MM.1S (cell line): ENCODE measurements around the gene TCEAL9.

ENCODE experiments used
- CTCF ChIP-seq: fragments of 300-600 bp; sonication (generic); IDR thresholded peaks from 2 replicates; pipeline ENCODE4 v1.5.1; 2016; ENCODE audit warnings: antibody characterized with exemption, low read length, mixed read lengths
- EZH2 ChIP-seq: fragments of 300-600 bp; sonication (generic); optimal IDR thresholded peaks from 2 replicates; pipeline ENCODE3; 2017; ENCODE audit warnings: low read depth, mild to moderate bottlenecking, antibody characterized with exemption, low read length, mixed read lengths
- EZH2phosphoT487 ChIP-seq: fragments of 300-600 bp; sonication (generic); IDR thresholded peaks from 2 replicates; pipeline ENCODE4 v1.6.1; 2018; ENCODE audit warnings: antibody characterized with exemption, low read length

DNA sequence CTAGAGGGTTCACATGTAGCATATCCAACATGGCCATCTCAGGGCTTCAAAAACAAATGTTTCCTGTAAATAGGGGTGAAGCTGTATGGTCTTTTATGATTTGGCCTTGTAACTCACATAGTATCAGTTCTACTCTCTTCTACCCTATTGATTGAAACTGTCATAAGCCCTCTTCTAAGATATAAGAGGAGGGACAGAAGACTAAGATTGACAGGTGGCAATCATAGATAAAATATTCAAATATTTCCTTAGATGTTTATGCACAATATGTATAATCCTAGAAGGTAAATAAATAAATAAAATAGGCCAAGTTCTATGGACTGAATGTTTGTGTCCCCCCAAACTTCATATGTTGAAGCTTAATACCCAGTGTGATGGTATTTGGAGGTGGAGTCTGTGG lies 13.2 kb downstream of the TCEAL9 start:
- TF ChIP-seq EZH2phosphoT487, result no peak
- TF ChIP-seq CTCF, result no peak
- no peak for TF ChIP-seq EZH2
